ENCODE measurements around the gene FLCN. TPM values are rescaled to one million over a fixed set of nuclear protein-coding genes. Genes with fewer than 3 reads are reported as not detected.

FLCN gene
- total and polyA plus RNA-seq, 4 donors, result 8.5 to 46.7 (median 28.4) TPM

- no peak overlapping the region for H3K27ac ChIP-seq (ENCODE audit: low read depth in 1 of 2, low read length in 2 of 2)
- no peaks in the 10 kb centered on the region for H3K27me3 ChIP-seq (ENCODE audit: control insufficient read depth in 4 of 4, insufficient read depth in 4 of 4, low read length in 3 of 4)
- TF ChIP-seq JUND (IDR thresholded peaks at IDR 0.05) (no peak), HNF4A (conservative IDR thresholded peaks at IDR 0.05) (no peak), CTCF (IDR thresholded peaks at IDR 0.05; ENCODE audit: low read depth, low read length, missing input control) (no peak), MAX (IDR thresholded peaks at IDR 0.05) (no peak), ATF3 (IDR thresholded peaks at IDR 0.05) (no peak), RXRA (IDR thresholded peaks at IDR 0.05) (no peak), FOXA1 (IDR thresholded peaks at IDR 0.05) (no peak), REST (IDR thresholded peaks at IDR 0.05) (no peak)
- no peak overlapping the region for H3K9ac ChIP-seq (ENCODE audit: low read depth in 1 of 2, low read length in 2 of 2)
- H3K4me3 ChIP-seq (ENCODE audit: low read depth in 1 of 3, low read length in 3 of 3), result no peak overlapping the region
- H3K4me1 ChIP-seq (ENCODE audit: control insufficient read depth in 4 of 4, insufficient read depth in 4 of 4, low read length in 3 of 4), result no peaks in the 10 kb centered on the region
- peaks cover 10 to 83% (median 46%) of the 10 kb centered on the region in 4 donors for H3K36me3 ChIP-seq (ENCODE audit: control insufficient read depth in 4 of 4, insufficient read depth in 3 of 4, low read depth in 1 of 4, low read length in 3 of 4)
- no peaks in the 10 kb centered on the region for H3K9me3 ChIP-seq (ENCODE audit: control insufficient read depth in 4 of 4, low read length in 3 of 4)
- 88% methylated on average over 9 of the region's 9 CpGs for WGBS
- no peak for DNase-seq (ENCODE audit: low spot score)
Measured at GRCh38 chr17:17172990-17173389, 64.0 kb downstream of the FLCN start.

- Histone ChIP-seq H3K4me1 (ENCODE audit: control insufficient read depth in 4 of 4, insufficient read depth in 4 of 4, low read length in 3 of 4) (no peaks in the 10 kb centered on the region), H3K4me3 (ENCODE audit: low read depth in 1 of 3, low read length in 3 of 3) (no peak overlapping the region), H3K9ac (ENCODE audit: low read depth in 1 of 2, low read length in 2 of 2) (no peak overlapping the region), H3K27ac (ENCODE audit: low read depth in 1 of 2, low read length in 2 of 2) (no peak overlapping the region), H3K27me3 (ENCODE audit: control insufficient read depth in 4 of 4, insufficient read depth in 4 of 4, low read length in 3 of 4) (no peaks in the 10 kb centered on the region), H3K36me3 (ENCODE audit: control insufficient read depth in 4 of 4, insufficient read depth in 3 of 4, low read depth in 1 of 4, low read length in 3 of 4) (peaks cover 10 to 83% (median 44%) of the 10 kb centered on the region in 4 donors), H3K9me3 (ENCODE audit: control insufficient read depth in 4 of 4, low read length in 3 of 4) (no peaks in the 10 kb centered on the region)
- DNase-seq (ENCODE audit: low spot score), result no peak
- 84% methylated on average over 26 of the region's 26 CpGs for WGBS
- TF ChIP-seq NR2F2 (IDR thresholded peaks at IDR 0.05), result no peak
- TF ChIP-seq ATF3 (IDR thresholded peaks at IDR 0.05), result no peak
- TF ChIP-seq GABPA (IDR thresholded peaks at IDR 0.05 in 1 of 2, conservative IDR thresholded peaks at IDR 0.05 in 1 of 2), result no peak
- no peak for TF ChIP-seq HNF4G (IDR thresholded peaks at IDR 0.05)
- no peak for TF ChIP-seq RAD21 (IDR thresholded peaks at IDR 0.05)
- no peak for TF ChIP-seq YY1 (IDR thresholded peaks at IDR 0.05)
- TF ChIP-seq SP1 (IDR thresholded peaks at IDR 0.05), result no peak
- TF ChIP-seq FOXA2 (IDR thresholded peaks at IDR 0.05), result no peak
- TF ChIP-seq EGR1 (IDR thresholded peaks at IDR 0.05; ENCODE audit: low read depth in 2 of 2), result no peak
- TF ChIP-seq ZBTB33 (IDR thresholded peaks at IDR 0.05), result no peak
- TF ChIP-seq JUND (IDR thresholded peaks at IDR 0.05), result no peak
- TF ChIP-seq CTCF (IDR thresholded peaks at IDR 0.05; ENCODE audit: low read depth, low read length, missing input control), result no peak
- no peak for TF ChIP-seq HNF4A (conservative IDR thresholded peaks at IDR 0.05)
Measured at GRCh38 chr17:17172001-17172939, 64.7 kb downstream of the FLCN start.
